ENCODE results near the gene NEUROG3.
"Not testable (repeated sequence)": the region's sequence is repeated elsewhere in the genome, so short reads cannot be mapped to it uniquely, and the experiment has no call there.

NEUROG3 gene

DNA sequence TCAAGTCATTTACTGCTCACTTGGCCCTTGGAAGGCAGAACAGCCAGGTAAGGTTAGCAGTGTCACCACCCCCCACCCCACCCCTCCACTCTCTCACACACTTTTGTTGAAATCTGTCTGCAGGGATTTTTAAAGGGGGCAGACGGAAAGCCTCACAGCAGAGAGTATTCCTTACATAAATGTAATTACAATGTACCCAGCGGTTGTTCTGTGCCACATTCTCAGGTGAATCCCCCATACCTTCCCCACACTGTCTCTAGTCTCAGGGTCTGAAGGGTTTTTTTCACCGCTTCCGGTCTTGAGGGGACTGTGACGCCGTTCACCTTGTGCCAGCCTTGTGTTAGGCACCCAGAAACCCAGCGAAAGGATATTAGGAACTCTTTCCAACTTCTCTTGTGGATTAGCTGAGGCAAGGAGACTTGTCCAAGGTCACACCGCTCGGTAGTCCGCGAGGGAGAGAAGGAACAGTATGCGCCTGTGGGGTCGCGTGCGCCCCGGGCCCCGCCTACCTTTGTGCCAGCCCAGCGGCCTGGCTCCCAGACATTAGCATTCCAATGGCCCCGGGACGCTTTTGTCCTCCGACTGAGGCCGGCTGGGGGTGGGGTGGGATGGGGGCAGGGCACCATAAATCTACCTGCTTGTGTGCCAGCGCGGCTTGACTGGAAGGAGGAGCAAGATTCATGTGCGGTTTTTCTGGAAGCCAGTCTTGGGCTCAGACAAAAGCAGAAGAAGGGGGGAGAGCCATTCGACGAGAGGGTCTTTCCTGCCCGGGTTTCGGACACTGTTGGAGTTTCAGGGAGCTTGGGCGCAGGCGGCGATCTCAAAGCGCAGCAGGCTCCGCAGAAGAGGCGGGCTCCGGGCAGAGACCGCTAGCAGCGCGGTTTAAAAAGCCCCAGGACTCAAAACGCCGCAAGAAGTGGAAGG lies 4.5 kb downstream of the NEUROG3 start:
- Histone ChIP-seq H3K27me3 (ENCODE audit: insufficient read depth, low read length) (peaks cover 68% of the 10 kb centered on the region), H3K4me3 (ENCODE audit: low read length) (peak overlapping the region; percentile 29), H3K36me3 (ENCODE audit: insufficient read depth, low read length) (no peaks in the 10 kb centered on the region), H3K4me1 (ENCODE audit: insufficient read depth, low read length) (peaks cover 19% of the 10 kb centered on the region), H3K9me3 (ENCODE audit: low read length) (no peaks in the 10 kb centered on the region), H2AFZ (ENCODE audit: low read depth, low read length) (peak overlapping the region; percentile 31)

GRCh38 chr10:69567920-69568319 lies 5.3 kb downstream of the NEUROG3 start:
- Histone ChIP-seq H3K36me3 (ENCODE audit: insufficient read depth, low read length) (no peaks in the 10 kb centered on the region), H3K4me3 (ENCODE audit: low read length) (no peak overlapping the region), H3K27me3 (ENCODE audit: insufficient read depth, low read length) (peaks cover 61% of the 10 kb centered on the region), H3K9me3 (ENCODE audit: low read length) (no peaks in the 10 kb centered on the region), H2AFZ (ENCODE audit: low read depth, low read length) (no peak overlapping the region), H3K4me1 (ENCODE audit: insufficient read depth, low read length) (peaks cover 13% of the 10 kb centered on the region)

DNA sequence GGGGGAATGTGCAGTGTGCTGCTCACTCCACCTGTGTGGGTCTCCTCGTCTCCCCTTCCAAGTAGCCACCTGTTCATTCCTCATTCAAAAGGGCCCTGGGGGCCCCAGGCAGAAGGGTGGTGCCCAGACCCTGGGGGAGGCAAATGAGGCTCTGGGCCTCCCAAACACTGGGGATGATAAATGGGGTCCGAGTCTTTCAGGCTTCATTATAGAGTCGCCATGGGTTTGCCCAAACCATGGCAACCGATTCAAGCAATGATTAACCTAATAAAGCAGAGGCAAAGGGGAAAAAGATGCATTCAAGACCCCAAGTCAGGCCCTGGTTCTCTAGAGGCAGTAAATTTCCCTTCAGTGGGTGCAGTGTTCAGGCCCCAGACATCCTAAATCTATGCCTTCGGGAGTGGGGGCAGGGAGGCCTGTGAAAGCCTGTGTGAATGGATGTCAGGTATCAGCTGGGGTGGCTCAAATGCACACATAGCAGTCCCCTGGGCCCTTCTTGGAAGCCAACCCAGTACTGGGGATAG lies 10.4 kb downstream of the NEUROG3 start:
- H3K4me1 ChIP-seq (ENCODE audit: insufficient read depth, low read length): peaks cover 28% of the 10 kb centered on the region
- H3K36me3 ChIP-seq (ENCODE audit: insufficient read depth, low read length): no peaks in the 10 kb centered on the region
- no peaks in the 10 kb centered on the region for H3K9me3 ChIP-seq (ENCODE audit: low read length)
- peaks cover 12% of the 10 kb centered on the region for H3K27me3 ChIP-seq (ENCODE audit: insufficient read depth, low read length)
- no peak overlapping the region for H3K4me3 ChIP-seq (ENCODE audit: low read length)
- no peak overlapping the region for H2AFZ ChIP-seq (ENCODE audit: low read depth, low read length)

DNA sequence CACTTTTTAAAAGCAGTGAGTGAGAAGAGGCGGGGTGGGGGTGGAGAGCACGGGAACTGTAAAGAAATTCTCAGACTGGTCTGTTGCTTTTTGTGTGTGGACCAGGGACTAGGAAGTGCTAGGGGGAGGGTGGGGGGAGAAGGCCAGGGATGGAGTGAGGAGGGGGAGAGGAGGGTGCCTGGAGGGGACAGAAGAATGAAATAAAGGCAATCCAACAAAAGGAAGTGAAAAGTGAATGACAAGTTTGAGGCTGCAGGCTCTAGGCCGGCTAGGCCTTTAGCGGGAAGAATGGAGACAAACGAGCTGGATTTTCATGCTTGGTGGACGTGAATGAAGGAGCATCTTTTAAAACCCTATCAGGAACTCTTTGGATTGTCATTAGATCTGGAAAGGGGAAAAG lies 13.7 kb downstream of the NEUROG3 start:
- Histone ChIP-seq H3K36me3 (ENCODE audit: insufficient read depth, low read length) (no peaks in the 10 kb centered on the region), H2AFZ (ENCODE audit: low read depth, low read length) (no peak overlapping the region), H3K27me3 (ENCODE audit: insufficient read depth, low read length) (peaks cover 15% of the 10 kb centered on the region), H3K4me1 (ENCODE audit: insufficient read depth, low read length) (peaks cover 28% of the 10 kb centered on the region), H3K4me3 (ENCODE audit: low read length) (no peak overlapping the region), H3K9me3 (ENCODE audit: low read length) (no peaks in the 10 kb centered on the region)

DNA sequence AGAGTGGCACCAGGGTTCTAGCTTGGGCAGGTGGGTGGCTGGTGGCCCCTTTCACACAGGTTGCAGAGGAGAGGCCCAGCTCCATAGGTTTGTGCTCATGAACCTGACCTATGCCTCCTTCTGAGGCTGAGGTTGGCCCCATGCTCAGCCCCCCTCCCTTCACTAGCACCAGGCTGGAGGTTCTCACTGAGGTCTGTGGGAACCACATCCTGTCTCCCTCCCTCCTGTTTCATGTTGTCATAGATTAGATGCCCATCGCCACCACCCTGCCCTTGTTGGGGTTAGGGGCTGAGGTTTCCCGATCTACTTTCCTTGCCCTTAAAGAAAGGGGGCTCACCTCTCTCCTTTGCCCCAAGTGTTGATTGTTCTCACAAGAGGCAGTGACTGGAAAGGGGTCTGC lies 14.7 kb downstream of the NEUROG3 start:
- Histone ChIP-seq H3K27me3 (ENCODE audit: insufficient read depth, low read length) (peaks cover 9% of the 10 kb centered on the region), H3K4me1 (ENCODE audit: insufficient read depth, low read length) (peaks cover 28% of the 10 kb centered on the region), H3K4me3 (ENCODE audit: low read length) (no peak overlapping the region), H2AFZ (ENCODE audit: low read depth, low read length) (no peak overlapping the region), H3K36me3 (ENCODE audit: insufficient read depth, low read length) (no peaks in the 10 kb centered on the region), H3K9me3 (ENCODE audit: low read length) (no peaks in the 10 kb centered on the region)

DNA sequence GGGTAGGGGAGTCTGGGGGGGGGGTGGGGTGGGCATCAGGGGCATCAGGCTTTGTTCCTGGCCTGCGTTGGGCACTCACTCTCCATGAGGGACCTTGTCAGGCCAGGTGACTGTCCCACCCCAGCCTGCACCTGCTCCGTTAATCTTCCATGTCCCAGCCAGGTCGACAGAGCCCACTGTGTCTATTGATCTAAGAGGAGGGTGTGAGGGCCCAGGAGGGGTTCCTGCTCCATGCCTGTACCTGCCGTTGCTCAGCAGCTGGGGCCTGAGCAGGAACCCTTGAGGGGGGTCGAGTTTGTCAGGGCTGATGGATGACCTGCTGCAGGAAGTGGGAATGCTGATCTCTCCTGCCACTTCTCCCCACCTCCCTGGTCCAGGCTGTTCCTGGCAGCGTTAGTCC lies 18.6 kb downstream of the NEUROG3 start:
- no peak overlapping the region for H3K4me3 ChIP-seq (ENCODE audit: low read length)
- H3K4me1 ChIP-seq (ENCODE audit: insufficient read depth, low read length): peaks cover 6% of the 10 kb centered on the region
- peaks cover 9% of the 10 kb centered on the region for H3K27me3 ChIP-seq (ENCODE audit: insufficient read depth, low read length)
- H3K36me3 ChIP-seq (ENCODE audit: insufficient read depth, low read length): no peaks in the 10 kb centered on the region
- H3K9me3 ChIP-seq (ENCODE audit: low read length): no peaks in the 10 kb centered on the region
- no peak overlapping the region for H2AFZ ChIP-seq (ENCODE audit: low read depth, low read length)

DNA sequence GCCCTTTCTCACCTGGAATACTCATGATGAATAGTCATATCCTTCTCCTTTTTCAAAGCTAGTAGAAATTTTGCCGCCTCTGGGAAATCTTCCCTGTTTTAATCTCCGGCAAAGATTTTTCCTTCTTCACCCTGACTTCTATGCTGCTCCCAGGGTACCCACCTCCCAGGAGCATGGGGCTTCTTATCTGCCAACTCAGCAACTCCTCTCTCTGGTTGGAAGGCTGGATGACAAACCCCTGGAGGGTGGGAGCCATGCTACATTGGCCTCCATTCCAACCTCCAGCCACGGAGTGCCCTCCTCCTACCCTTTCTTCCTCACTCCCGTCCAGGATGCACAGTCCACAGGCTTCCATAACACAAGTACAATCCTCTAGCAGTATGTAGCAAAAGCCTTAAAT lies 19.9 kb downstream of the NEUROG3 start:
- peaks cover 9% of the 10 kb centered on the region for H3K27me3 ChIP-seq (ENCODE audit: insufficient read depth, low read length)
- H3K36me3 ChIP-seq (ENCODE audit: insufficient read depth, low read length): no peaks in the 10 kb centered on the region
- no peaks in the 10 kb centered on the region for H3K9me3 ChIP-seq (ENCODE audit: low read length)
- no peak overlapping the region for H3K4me3 ChIP-seq (ENCODE audit: low read length)
- H2AFZ ChIP-seq (ENCODE audit: low read depth, low read length): no peak overlapping the region
- H3K4me1 ChIP-seq (ENCODE audit: insufficient read depth, low read length): no peaks in the 10 kb centered on the region

- H2AFZ ChIP-seq (ENCODE audit: low read depth, low read length): no peak overlapping the region
- H3K9me3 ChIP-seq (ENCODE audit: low read length): no peaks in the 10 kb centered on the region
- H3K4me3 ChIP-seq (ENCODE audit: low read length): no peak overlapping the region
- no peaks in the 10 kb centered on the region for H3K36me3 ChIP-seq (ENCODE audit: insufficient read depth, low read length)
- H3K27me3 ChIP-seq (ENCODE audit: insufficient read depth, low read length): peaks cover 9% of the 10 kb centered on the region
- no peaks in the 10 kb centered on the region for H3K4me1 ChIP-seq (ENCODE audit: insufficient read depth, low read length)
Measured at GRCh38 chr10:69552268-69552667, 21.0 kb downstream of the NEUROG3 start.

GRCh38 chr10:69549959-69550358 lies 23.3 kb downstream of the NEUROG3 start:
- H3K27me3 ChIP-seq (ENCODE audit: insufficient read depth, low read length): peaks cover 2% of the 10 kb centered on the region
- no peaks in the 10 kb centered on the region for H3K9me3 ChIP-seq (ENCODE audit: low read length)
- no peak overlapping the region for H2AFZ ChIP-seq (ENCODE audit: low read depth, low read length)

GRCh38 chr10:69541463-69541862 lies 31.8 kb downstream of the NEUROG3 start:
- H3K27me3 ChIP-seq (ENCODE audit: insufficient read depth, low read length): no peaks in the 10 kb centered on the region
- H2AFZ ChIP-seq (ENCODE audit: low read depth, low read length): no peak overlapping the region
- peaks cover 13% of the 10 kb centered on the region for H3K9me3 ChIP-seq (ENCODE audit: low read length)
- H3K36me3 ChIP-seq (ENCODE audit: insufficient read depth, low read length): no peaks in the 10 kb centered on the region
- H3K4me3 ChIP-seq (ENCODE audit: low read length): no peak overlapping the region
- H3K4me1 ChIP-seq (ENCODE audit: insufficient read depth, low read length): peaks cover 15% of the 10 kb centered on the region

More at GRCh38 chr10:69549959-69550358, 23.3 kb downstream of the NEUROG3 start:
- H3K4me1 ChIP-seq (ENCODE audit: insufficient read depth, low read length): no peaks in the 10 kb centered on the region
- no peaks in the 10 kb centered on the region for H3K36me3 ChIP-seq (ENCODE audit: insufficient read depth, low read length)
- H3K4me3 ChIP-seq (ENCODE audit: low read length): no peak overlapping the region

- H3K4me1 ChIP-seq (ENCODE audit: insufficient read depth, low read length): peaks cover 4% of the 10 kb centered on the region
- H3K36me3 ChIP-seq (ENCODE audit: insufficient read depth, low read length): no peaks in the 10 kb centered on the region
- H3K4me3 ChIP-seq (ENCODE audit: low read length): no peak overlapping the region
- H2AFZ ChIP-seq (ENCODE audit: low read depth, low read length): no peak overlapping the region
- peaks cover 2% of the 10 kb centered on the region for H3K27me3 ChIP-seq (ENCODE audit: insufficient read depth, low read length)
- H3K9me3 ChIP-seq (ENCODE audit: low read length): peaks cover 13% of the 10 kb centered on the region
Measured at GRCh38 chr10:69538461-69538860, 34.8 kb downstream of the NEUROG3 start.

DNA sequence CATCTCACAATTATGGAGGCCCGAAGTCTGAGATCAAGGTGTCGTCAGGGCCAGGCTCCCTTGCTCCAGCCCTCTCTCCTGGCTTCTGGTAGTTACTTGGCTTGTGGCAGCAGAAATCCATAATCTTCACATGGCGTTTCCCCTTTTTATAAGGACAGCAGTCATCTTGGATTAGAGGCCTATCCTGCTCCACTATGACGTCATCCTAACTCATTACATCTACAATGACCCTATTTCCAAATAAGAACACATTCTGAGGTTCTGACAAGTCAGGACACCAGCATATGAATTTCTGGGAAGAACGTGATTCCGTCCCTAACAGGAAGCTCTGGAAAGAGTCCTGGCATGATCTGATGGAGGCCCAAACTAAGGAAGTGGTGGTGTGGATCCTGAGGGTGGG lies 35.8 kb downstream of the NEUROG3 start:
- H2AFZ ChIP-seq (ENCODE audit: low read depth, low read length): no peak overlapping the region

GRCh38 chr10:69536521-69536920 lies 36.7 kb downstream of the NEUROG3 start:
- peaks cover 11% of the 10 kb centered on the region for H3K9me3 ChIP-seq (ENCODE audit: low read length)
- H3K4me1 ChIP-seq (ENCODE audit: insufficient read depth, low read length); H3K36me3 ChIP-seq (ENCODE audit: insufficient read depth, low read length); H3K4me3 ChIP-seq (ENCODE audit: low read length); H3K27me3 ChIP-seq (ENCODE audit: insufficient read depth, low read length); H2AFZ ChIP-seq (ENCODE audit: low read depth, low read length): not testable (repeated sequence)

More for the DNA sequence above, 35.8 kb downstream of the NEUROG3 start:
- Histone ChIP-seq H3K4me3 (ENCODE audit: low read length) (no peak overlapping the region), H3K27me3 (ENCODE audit: insufficient read depth, low read length) (peaks cover 2% of the 10 kb centered on the region), H3K4me1 (ENCODE audit: insufficient read depth, low read length) (no peaks in the 10 kb centered on the region), H3K36me3 (ENCODE audit: insufficient read depth, low read length) (no peaks in the 10 kb centered on the region), H3K9me3 (ENCODE audit: low read length) (peaks cover 13% of the 10 kb centered on the region)
